ENCODE data around the gene OR51M1. TPM values are rescaled to one million over a fixed set of nuclear protein-coding genes. Genes with fewer than 3 reads are reported as not detected.
A peak's percentile ranks its signal among the peaks of the same experiment; 100 is the strongest.

Gene OR51M1
- total and polyA plus RNA-seq, 2 of the 13 experiments (the other 11 are each of a cell fraction or from before 2014, with no cell fraction given) = not detected

- TF ChIP-seq ZSCAN25 (CRISPR knock-in tag; IDR thresholded peaks at IDR 0.05) (no peak), ZNF431 (CRISPR knock-in tag; IDR thresholded peaks at IDR 0.05; ENCODE audit: borderline replicate concordance, low read depth) (no peak), KAT8 (CRISPR knock-in tag; IDR thresholded peaks at IDR 0.05) (no peak), ZNF235 (CRISPR knock-in tag; IDR thresholded peaks at IDR 0.05; ENCODE audit: borderline replicate concordance) (no peak), ZMYM3 (CRISPR knock-in tag; IDR thresholded peaks at IDR 0.05) (no peak)
Observed at GRCh38 chr11:5368502-5369043, 15.0 kb upstream of the OR51M1 start (continued).

GRCh38 chr11:5369789-5370188 is 13.8 kb upstream of the OR51M1 start:
- no peaks in the 10 kb centered on the region for H3K4me1 ChIP-seq (ENCODE audit: insufficient read depth, low read length)
- H3K9me3 ChIP-seq (ENCODE audit: low read length) = no peaks in the 10 kb centered on the region
- H3K4me2 ChIP-seq (ENCODE audit: low read depth, low read length) = no peak overlapping the region
- no peaks in the 10 kb centered on the region for H3K79me2 ChIP-seq (ENCODE audit: insufficient read depth, low read length)
- ChIA-PET POLR2A (no interaction called here), CTCF (ENCODE audit: low intra/inter-chr PET ratio, low total read pairs) (no interaction called here)
- FAIRE-seq = no peak
- H4K20me1 ChIP-seq (ENCODE audit: insufficient read depth, low read length) = no peaks in the 10 kb centered on the region
- in situ Hi-C loops (cut with HindIII; ENCODE audit: extremely low pct_ligation_motif_present, low pct_unique_long_range_greater_than_20kb) (no loop called here), intact Hi-C loops (cut with micrococcal nuclease; ENCODE audit: unreplicated experiment) (no loop called here)
- no peak overlapping the region for H2AFZ ChIP-seq (ENCODE audit: low read length)
- no peak overlapping the region for H3K27ac ChIP-seq (ENCODE audit: extremely low read length, insufficient read depth, low read length)
- H3K4me3 ChIP-seq (replicated peaks in 1 of 3; ENCODE audit: insufficient read depth in 1 of 3, low read depth in 2 of 3, low read length in 3 of 3) = no peak overlapping the region
- BruUV-seq (replicated peaks) = no TSS peak
- H3K27me3 ChIP-seq (ENCODE audit: control insufficient read depth in 1 of 2, insufficient read depth in 2 of 2, low read length in 2 of 2) = no peaks in the 10 kb centered on the region
- no peak for ATAC-seq
- TF ChIP-seq MAFF (IDR thresholded peaks at IDR 0.05; ENCODE audit: low read depth, low read length) (0 out of 2 replicates have a peak, but pooled peaks have one; percentile 12), CTCF (CRISPR knock-in tag; IDR thresholded peaks at IDR 0.05) (peak; percentile 31), STAG1 (CRISPR knock-in tag; IDR thresholded peaks at IDR 0.05) (0 out of 2 replicates have a peak, but pooled peaks have one; percentile 23), MAFK (conservative IDR thresholded peaks at IDR 0.05 in 1 of 2, IDR thresholded peaks at IDR 0.05 in 1 of 2; ENCODE audit: low read length in 2 of 2) (peak in 1 of 2 experiments; percentile 32; a peak in 2 of 4 replicates), MTF2 (CRISPR knock-in tag; IDR thresholded peaks at IDR 0.05; ENCODE audit: borderline replicate concordance) (no peak), ATF7 (IDR thresholded peaks at IDR 0.05) (peak; percentile 55), ATF7 (CRISPR knock-in tag; IDR thresholded peaks at IDR 0.05) (no peak), KAT7 (CRISPR knock-in tag; IDR thresholded peaks at IDR 0.05; ENCODE audit: borderline replicate concordance) (no peak)
- H3K36me3 ChIP-seq (replicated peaks in 1 of 2; ENCODE audit: control insufficient read depth in 1 of 2, insufficient read depth in 2 of 2, low read length in 2 of 2) = no peaks in the 10 kb centered on the region
- H3K9ac ChIP-seq (ENCODE audit: insufficient read depth, low read depth, low read length) = no peak overlapping the region
- DNase-seq (ENCODE audit: low spot score) = no peak

All from HepG2 (cell line).